Fibroblast of skin of left biceps (primary cell): Measurements from ENCODE around the gene PRM3.

Experiments used
- DNase-seq, 2 experiments: peaks; one replicate each; pipeline ENCODE4 v3.0.0-alpha.2; 2013; ENCODE audit warnings: low read depth in 2 of 2

PRM3 gene

GRCh38 chr16:11280616-11281522 is 7.4 kb upstream of the PRM3 start, which contains the start of gene PRM1:
Gene PRM1, minus strand, starts transcription at chr16:11281330. Its CDS starts 92 bp downstream, at chr16:11281238.
- DNase-seq = no peak

- DNase-seq = no peak
These were observed 5.5 kb upstream of the PRM3 start for GRCh38 chr16:11278681-11279628.

GRCh38 chr16:11277607-11278337 is 4.3 kb upstream of the PRM3 start:
- DNase-seq = no peak

GRCh38 chr16:11276896-11277593 is 3.6 kb upstream of the PRM3 start:
- DNase-seq = no peak

- no peak for DNase-seq
These were observed 2.9 kb upstream of the PRM3 start, which contains the start of gene PRM2 for GRCh38 chr16:11276143-11276895. Gene PRM2, minus strand, starts transcription at chr16:11276480. Its CDS starts 110 bp downstream, at chr16:11276370.

GRCh38 chr16:11274964-11275363 is 1.5 kb upstream of the PRM3 start:
- DNase-seq = no peak

- no peak for DNase-seq
These were observed 394 bp upstream of the PRM3 start for GRCh38 chr16:11273721-11274324.

- no peak for DNase-seq
These were observed 945 bp downstream of the PRM3 start for GRCh38 chr16:11272484-11272883.

- DNase-seq = no peak
These were observed 1.8 kb downstream of the PRM3 start for GRCh38 chr16:11271610-11272009.

- no peak for DNase-seq
These were observed 2.7 kb downstream of the PRM3 start for GRCh38 chr16:11270602-11271162.

GRCh38 chr16:11268921-11269375 is 4.5 kb downstream of the PRM3 start, which contains the start of gene TNP2:
Gene TNP2, minus strand, starts transcription at chr16:11269325. Its CDS starts 63 bp downstream, at chr16:11269262.
- no peak for DNase-seq

GRCh38 chr16:11265124-11265523 is 8.3 kb downstream of the PRM3 start:
- no peak for DNase-seq

- no peak for DNase-seq
These were observed 9.1 kb downstream of the PRM3 start for GRCh38 chr16:11264155-11264832.

GRCh38 chr16:11263737-11264136 is 9.7 kb downstream of the PRM3 start:
- DNase-seq = no peak

GRCh38 chr16:11262915-11263314 is 10.5 kb downstream of the PRM3 start:
- DNase-seq = no peak

GRCh38 chr16:11260596-11260966 is 12.8 kb downstream of the PRM3 start:
- no peak for DNase-seq

GRCh38 chr16:11259655-11260595 is 13.5 kb downstream of the PRM3 start:
- no peak for DNase-seq
